DOHH2 (cell line): Measurements from ENCODE around the gene LRRC23.

Source experiments
- H3F3A ChIP-seq: fragments of 200-600 bp; sonication (generic), shearing (Covaris generic); 2 replicates; pipeline ENCODE4 v1.6.0; 2016; ENCODE audit warnings: antibody characterized with exemption, mild to moderate bottlenecking; ENCODE audit not compliant: control insufficient read depth, insufficient read depth
- H3K27ac ChIP-seq: fragments of 200-600 bp; sonication (generic); 2 replicates; pipeline ENCODE4 v1.5.1; 2014; ENCODE audit warnings: low read depth, mild to moderate bottlenecking, low read length, moderate library complexity
- H3K27me3 ChIP-seq: fragments of 200-600 bp; sonication (generic); 2 replicates; pipeline ENCODE4 v1.6.1; 2014; ENCODE audit warnings: mild to moderate bottlenecking, low read length, mixed read lengths; ENCODE audit not compliant: control insufficient read depth
- H3K36me3 ChIP-seq: fragments of 200-600 bp; sonication (generic); 2 replicates; pipeline ENCODE4 v1.6.1; 2014; ENCODE audit warnings: mild to moderate bottlenecking, low read length, moderate library complexity, mixed read lengths; ENCODE audit not compliant: control insufficient read depth
- H3K4me1 ChIP-seq: fragments of 200-600 bp; sonication (generic); 2 replicates; pipeline ENCODE4 v1.6.1; 2014; ENCODE audit warnings: mild to moderate bottlenecking, low read length, mixed read lengths; ENCODE audit not compliant: control insufficient read depth
- H3K4me2 ChIP-seq: fragments of 200-600 bp; sonication (generic); 2 replicates; pipeline ENCODE4 v1.6.0; 2014; ENCODE audit warnings: mild to moderate bottlenecking, low read length, moderate library complexity
- H3K4me3 ChIP-seq: fragments of 200-600 bp; sonication (generic); 2 replicates; pipeline ENCODE4 v1.5.1; 2014; ENCODE audit warnings: mild to moderate bottlenecking, low read length, mixed read lengths
- H3K79me2 ChIP-seq: fragments of 200-600 bp; sonication (generic); 2 replicates; pipeline ENCODE4 v1.6.1; 2014; ENCODE audit warnings: mild to moderate bottlenecking, low read length, mixed read lengths; ENCODE audit not compliant: control insufficient read depth
- H3K9me2 ChIP-seq: fragments of 200-600 bp; sonication (generic); replicated peaks from 2 replicates; pipeline ENCODE4 v1.6.1; 2014; ENCODE audit warnings: mild to moderate bottlenecking, low read length, mixed read lengths; ENCODE audit not compliant: control insufficient read depth
- H3K9me3 ChIP-seq: fragments of 200-600 bp; sonication (generic); 2 replicates; pipeline ENCODE4 v1.6.1; 2014; ENCODE audit warnings: antibody characterized with exemption, low read length, mixed read lengths; ENCODE audit not compliant: control insufficient read depth, insufficient read depth
- H4K20me1 ChIP-seq: fragments of 200-600 bp; sonication (generic); 2 replicates; pipeline ENCODE4 v1.6.0; 2014; ENCODE audit warnings: low read depth, mild to moderate bottlenecking, antibody characterized with exemption, low read length, moderate library complexity; ENCODE audit not compliant: control insufficient read depth, insufficient read depth
- CTCF ChIP-seq: fragments of 200-600 bp; sonication (generic); IDR thresholded peaks from one replicate; pipeline ENCODE4 v1.5.1; 2014; ENCODE audit warnings: antibody characterized with exemption, mild to moderate bottlenecking, low read depth, low read length; ENCODE audit not compliant: poor library complexity, severe bottlenecking
- EZH2phosphoT487 ChIP-seq: fragments of 200-600 bp; sonication (generic); IDR thresholded peaks from 2 replicates; pipeline ENCODE4 v1.6.1; 2017; ENCODE audit warnings: borderline replicate concordance, mild to moderate bottlenecking, antibody characterized with exemption, low read length, moderate library complexity, mixed read lengths

The LRRC23 gene

GRCh38 chr12:6917491-6918231 is 13.0 kb downstream of the LRRC23 start:
- Histone ChIP-seq H3K79me2 (no peaks in the 10 kb centered on the region), H3K4me1 (peaks cover 32% of the 10 kb centered on the region), H3K36me3 (no peaks in the 10 kb centered on the region), H3K27ac (no peak overlapping the region), H3K27me3 (peaks cover 61% of the 10 kb centered on the region), H3K4me2 (no peak overlapping the region), H3F3A (no peaks in the 10 kb centered on the region; the same call in 1 of the 2 replicates), H3K4me3 (no peak overlapping the region), H4K20me1 (no peaks in the 10 kb centered on the region), H3K9me3 (no peaks in the 10 kb centered on the region), H3K9me2 (no peaks in the 10 kb centered on the region)
- no peak for TF ChIP-seq CTCF

- H3K9me3 ChIP-seq: no peaks in the 10 kb centered on the region
- no peaks in the 10 kb centered on the region for H3K79me2 ChIP-seq
- no peak overlapping the region for H3K4me2 ChIP-seq
- H3K27ac ChIP-seq: no peak overlapping the region
- no peak overlapping the region for H3K4me3 ChIP-seq
- no peaks in the 10 kb centered on the region for H4K20me1 ChIP-seq
- H3K36me3 ChIP-seq: no peaks in the 10 kb centered on the region
- no peak for TF ChIP-seq CTCF
- TF ChIP-seq EZH2phosphoT487: no peak
- H3K27me3 ChIP-seq: peaks cover 46% of the 10 kb centered on the region
- H3K9me2 ChIP-seq: no peaks in the 10 kb centered on the region
- H3F3A ChIP-seq: no peaks in the 10 kb centered on the region; the same call in 1 of the 2 replicates
- H3K4me1 ChIP-seq: peaks cover 42% of the 10 kb centered on the region
These were observed 15.0 kb downstream of the LRRC23 start for GRCh38 chr12:6919588-6919987.

GRCh38 chr12:6921539-6921938 is 16.9 kb downstream of the LRRC23 start:
- Histone ChIP-seq H3K9me3 (no peaks in the 10 kb centered on the region), H3K27ac (no peak overlapping the region), H3K79me2 (no peaks in the 10 kb centered on the region), H3K36me3 (no peaks in the 10 kb centered on the region), H3K4me1 (peaks cover 38% of the 10 kb centered on the region), H3K4me2 (peak overlapping the region; percentile 65), H3K9me2 (no peaks in the 10 kb centered on the region), H3F3A (no peaks in the 10 kb centered on the region; the same call in 1 of the 2 replicates), H3K27me3 (peaks cover 44% of the 10 kb centered on the region), H4K20me1 (no peaks in the 10 kb centered on the region), H3K4me3 (0 out of 2 replicates have a peak overlapping the region, but pooled peaks have one; percentile 2)
- no peak for TF ChIP-seq EZH2phosphoT487
- no peak for TF ChIP-seq CTCF
